Sigmoid colon (tissue), 4 donors: Measurements from ENCODE around the gene TAF5L.

Experiments used
- CTCF ChIP-seq, 4 experiments: fragments of 450-650 bp in 3 of 4; fragments of 200-600 bp in 1 of 4; IDR thresholded peaks; one replicate each; pipeline ENCODE4 v1.5.1; 2016 to 2019; ENCODE audit warnings: antibody characterized with exemption in 4 of 4, mild to moderate bottlenecking in 3 of 4, moderate library complexity in 2 of 4
- POLR2A ChIP-seq, 2 donors: fragments of 450-650 bp; IDR thresholded peaks; one replicate each; pipeline ENCODE4 v1.6.1; 2016; ENCODE audit warnings: antibody characterized with exemption in 2 of 2, mild to moderate bottlenecking in 2 of 2, moderate library complexity in 2 of 2
- POLR2AphosphoS5 ChIP-seq, 4 donors: sonication (generic); formaldehyde crosslinking; IDR thresholded peaks; one replicate each; pipeline ENCODE4 v1.6.1; 2017; ENCODE audit warnings: antibody characterized with exemption in 4 of 4

- TF ChIP-seq CTCF (IDR thresholded peaks at IDR 0.05): no peak
- no peak for TF ChIP-seq POLR2AphosphoS5 (IDR thresholded peaks at IDR 0.05)
- TF ChIP-seq POLR2A (IDR thresholded peaks at IDR 0.05): no peak
These were observed 1.3 kb downstream of the TAF5L start for GRCh38 chr1:229624521-229625070.
